ENCODE results near the gene SMARCD1.

- TF ChIP-seq CTCF (IDR thresholded peaks at IDR 0.05) (no peak), POLR2A (IDR thresholded peaks at IDR 0.05) (no peak)
Measured at GRCh38 chr12:50077099-50077498, 8.0 kb upstream of the SMARCD1 start.
